DMS53 treated with DMSO at 0.1 percent for 48 hours (cell line): ENCODE measurements around the gene AKNAD1.
"Not testable (repeated sequence)": the region's sequence is repeated elsewhere in the genome, so short reads cannot be mapped to it uniquely, and the experiment has no call there.

Experiments used
- DNase-seq: peaks from one replicate; lab custom pipeline; 2025; ENCODE audit not compliant: unreplicated experiment; lab: John Stamatoyannopoulos, UW

Gene AKNAD1

GRCh38 chr1:108856994-108857393 is at the start of gene AKNAD1:
Gene AKNAD1 (minus strand): TSS chr1:108857094. CDS start chr1:108852664, 4,430 bp downstream.
- no peak for DNase-seq

GRCh38 chr1:108901106-108901505 is 44.2 kb upstream of the AKNAD1 start:
- DNase-seq, result no peak

GRCh38 chr1:108897865-108898720 is 41.2 kb upstream of the AKNAD1 start:
- peak; percentile 71 for DNase-seq

- DNase-seq, result no peak
Measured at GRCh38 chr1:108896146-108897145, 39.6 kb upstream of the AKNAD1 start.

- DNase-seq, result no peak
Measured at GRCh38 chr1:108893141-108893530, 36.2 kb upstream of the AKNAD1 start.

GRCh38 chr1:108892356-108893140 is 35.7 kb upstream of the AKNAD1 start:
- no peak for DNase-seq

GRCh38 chr1:108889706-108890384 is 33.0 kb upstream of the AKNAD1 start:
- DNase-seq, result no peak

- not testable (repeated sequence) for DNase-seq
Measured at GRCh38 chr1:108889006-108889645, 32.2 kb upstream of the AKNAD1 start.

GRCh38 chr1:108886292-108886691 is 29.4 kb upstream of the AKNAD1 start:
- no peak for DNase-seq

GRCh38 chr1:108884968-108885367 is 28.1 kb upstream of the AKNAD1 start:
- no peak for DNase-seq

GRCh38 chr1:108882837-108883236 is 25.9 kb upstream of the AKNAD1 start:
- DNase-seq, result no peak

- DNase-seq, result no peak
Measured at GRCh38 chr1:108881369-108881768, 24.5 kb upstream of the AKNAD1 start.

- DNase-seq, result no peak
Measured at GRCh38 chr1:108880850-108881249, 24.0 kb upstream of the AKNAD1 start.

GRCh38 chr1:108878678-108879077 is 21.8 kb upstream of the AKNAD1 start:
- no peak for DNase-seq

GRCh38 chr1:108878160-108878469 is 21.2 kb upstream of the AKNAD1 start:
- DNase-seq, result no peak

GRCh38 chr1:108877348-108878159 is 20.7 kb upstream of the AKNAD1 start:
- DNase-seq, result peak; percentile 12

GRCh38 chr1:108871050-108871724 is 14.3 kb upstream of the AKNAD1 start:
- DNase-seq, result no peak

- DNase-seq, result no peak
Measured at GRCh38 chr1:108865316-108865910, 8.5 kb upstream of the AKNAD1 start.
